Activated CD4-positive, alpha-beta T cell treated with anti-CD3 and anti-CD28 coated beads, Interleukin-2, amount 10 ng/mL, durations not matched to agents 7 days and 5 days (primary cell): ENCODE measurements around the gene SMG6. TPM values are rescaled to one million over a fixed set of nuclear protein-coding genes. Genes with fewer than 3 reads are reported as not detected.

Experiments used
- CTCF ChIA-PET: fragments of 350-600 bp; sonication (Branson Sonifier 250); formaldehyde crosslinking; loops from one replicate; lab custom pipeline; 2021; ENCODE audit warnings: antibody characterized with exemption; lab: Charles Lee
- POLR2A ChIA-PET: fragments of 350-600 bp; sonication (Branson Sonifier 250); formaldehyde crosslinking; loops from one replicate; lab custom pipeline; 2021; ENCODE audit warnings: antibody characterized with exemption; lab: Charles Lee
- DNase-seq: peaks from one replicate; pipeline ENCODE4 v3.0.0-alpha.2; 2020
- H3K27ac Mint-ChIP-seq: one replicate; pipeline ENCODE4 v1.8.0; 2021; ENCODE audit warnings: mild to moderate bottlenecking, moderate library complexity, mixed read lengths
- H3K27me3 Mint-ChIP-seq: one replicate; pipeline ENCODE4 v1.8.0; 2021; ENCODE audit warnings: mixed read lengths
- H3K36me3 Mint-ChIP-seq: one replicate; pipeline ENCODE4 v1.8.0; 2021; ENCODE audit warnings: low read depth, mixed read lengths
- H3K4me1 Mint-ChIP-seq: one replicate; pipeline ENCODE4 v1.8.0; 2021; ENCODE audit warnings: mixed read lengths
- H3K4me3 Mint-ChIP-seq: one replicate; pipeline ENCODE4 v1.8.0; 2021; ENCODE audit warnings: mild to moderate bottlenecking, moderate library complexity, mixed read lengths
- H3K9me3 Mint-ChIP-seq: one replicate; pipeline ENCODE4 v1.8.0; 2021; ENCODE audit warnings: mixed read lengths
- total RNA-seq, 2 experiments: library from RNA; stranded (reverse); gene quantifications; one replicate each; pipeline ENCODE4 v1.2.3, GENCODE V29; 2021

The SMG6 gene
- total RNA-seq, 2 experiments from 2014 or later: 44.3 to 51.1 TPM

- ChIA-PET POLR2A (no interaction called here), CTCF (interaction anchor here (0.5 to 4.2 kb wide), 5 partner anchors 14 to 165 kb away, joined by 3 to 19 read pairs (median 5); no protein-coding TSS in a partner anchor)
- Mint-ChIP-seq H3K27ac (no peak overlapping the region), H3K4me1 (peaks cover 48% of the 10 kb centered on the region), H3K36me3 (peaks cover 40% of the 10 kb centered on the region), H3K4me3 (no peak overlapping the region), H3K27me3 (no peaks in the 10 kb centered on the region), H3K9me3 (peaks cover 6% of the 10 kb centered on the region)
- DNase-seq: no peak
Observed at GRCh38 chr17:2222301-2222700, 81.3 kb downstream of the SMG6 start.

GRCh38 chr17:2218426-2218825 is 85.2 kb downstream of the SMG6 start:
- Mint-ChIP-seq H3K9me3 (peaks cover 6% of the 10 kb centered on the region), H3K4me3 (no peak overlapping the region), H3K27ac (peak overlapping the region; percentile 19), H3K27me3 (no peaks in the 10 kb centered on the region), H3K36me3 (peaks cover 34% of the 10 kb centered on the region), H3K4me1 (peaks cover 62% of the 10 kb centered on the region)
- POLR2A ChIA-PET: no interaction called here
- CTCF ChIA-PET: interaction anchor here (0.7 to 3.2 kb wide), 8 partner anchors 14 to 164 kb away, joined by 3 to 11 read pairs (median 3); partner anchors contain the start of gene HIC1
- DNase-seq: no peak

GRCh38 chr17:2215616-2216364 is 87.8 kb downstream of the SMG6 start:
- no peaks in the 10 kb centered on the region for H3K27me3 Mint-ChIP-seq
- ChIA-PET POLR2A (interaction anchor here (0.8 kb wide), 1 partner anchor 158 kb away, joined by 3 read pairs; no protein-coding TSS in a partner anchor), CTCF (interaction anchor here (0.9 to 3.2 kb wide), 6 partner anchors 11 to 162 kb away, joined by 3 to 12 read pairs (median 4); partner anchors contain the start of gene HIC1)
- peak overlapping the region; percentile 73 for H3K4me3 Mint-ChIP-seq
- H3K36me3 Mint-ChIP-seq: peaks cover 41% of the 10 kb centered on the region
- peaks cover 6% of the 10 kb centered on the region for H3K9me3 Mint-ChIP-seq
- H3K27ac Mint-ChIP-seq: peak overlapping the region; percentile 96
- peak; percentile 85 for DNase-seq
- peaks cover 63% of the 10 kb centered on the region for H3K4me1 Mint-ChIP-seq

GRCh38 chr17:2214929-2215615 is 88.5 kb downstream of the SMG6 start:
- no peak for DNase-seq
- Mint-ChIP-seq H3K27ac (peak overlapping the region; percentile 96), H3K4me1 (peaks cover 70% of the 10 kb centered on the region), H3K9me3 (peaks cover 6% of the 10 kb centered on the region), H3K4me3 (peak overlapping the region; percentile 73), H3K27me3 (no peaks in the 10 kb centered on the region), H3K36me3 (peaks cover 46% of the 10 kb centered on the region)
- CTCF ChIA-PET: interaction anchor here (0.7 to 2.5 kb wide), 5 partner anchors 8 to 162 kb away, joined by 3 to 12 read pairs (median 4); no protein-coding TSS in a partner anchor
- POLR2A ChIA-PET: no interaction called here

- Mint-ChIP-seq H3K27me3 (no peaks in the 10 kb centered on the region), H3K4me3 (peak overlapping the region; percentile 73), H3K27ac (peak overlapping the region; percentile 96), H3K9me3 (peaks cover 6% of the 10 kb centered on the region), H3K4me1 (peaks cover 70% of the 10 kb centered on the region), H3K36me3 (peaks cover 46% of the 10 kb centered on the region)
- ChIA-PET CTCF (interaction anchor here (0.6 to 2.5 kb wide), 11 partner anchors 9 to 161 kb away, joined by 3 to 12 read pairs (median 6); no protein-coding TSS in a partner anchor), POLR2A (no interaction called here)
- DNase-seq: no peak
Observed at GRCh38 chr17:2214047-2214928, 89.3 kb downstream of the SMG6 start.

- peaks cover 45% of the 10 kb centered on the region for H3K36me3 Mint-ChIP-seq
- peak overlapping the region; percentile 96 for H3K27ac Mint-ChIP-seq
- peaks cover 69% of the 10 kb centered on the region for H3K4me1 Mint-ChIP-seq
- H3K9me3 Mint-ChIP-seq: peaks cover 3% of the 10 kb centered on the region
- ChIA-PET CTCF (interaction anchor here (0.6 to 2.5 kb wide), 9 partner anchors 9 to 157 kb away, joined by 3 to 12 read pairs (median 6); no protein-coding TSS in a partner anchor), POLR2A (no interaction called here)
- DNase-seq: no peak
- H3K4me3 Mint-ChIP-seq: no peak overlapping the region
- no peaks in the 10 kb centered on the region for H3K27me3 Mint-ChIP-seq
Observed at GRCh38 chr17:2213291-2213960, 90.2 kb downstream of the SMG6 start.

GRCh38 chr17:2212400-2212981 is 91.1 kb downstream of the SMG6 start:
- H3K4me3 Mint-ChIP-seq: no peak overlapping the region
- ChIA-PET CTCF (interaction anchor here (0.6 to 2.2 kb wide), 5 partner anchors 14 to 156 kb away, joined by 3 to 9 read pairs (median 6); no protein-coding TSS in a partner anchor), POLR2A (no interaction called here)
- H3K36me3 Mint-ChIP-seq: peaks cover 45% of the 10 kb centered on the region
- peaks cover 2% of the 10 kb centered on the region for H3K9me3 Mint-ChIP-seq
- H3K27ac Mint-ChIP-seq: peak overlapping the region; percentile 44
- peaks cover 63% of the 10 kb centered on the region for H3K4me1 Mint-ChIP-seq
- H3K27me3 Mint-ChIP-seq: no peaks in the 10 kb centered on the region
- no peak for DNase-seq

- DNase-seq: no peak
- ChIA-PET POLR2A (no interaction called here), CTCF (no interaction called here)
- peaks cover 59% of the 10 kb centered on the region for H3K4me1 Mint-ChIP-seq
- H3K36me3 Mint-ChIP-seq: peaks cover 42% of the 10 kb centered on the region
- no peaks in the 10 kb centered on the region for H3K9me3 Mint-ChIP-seq
- no peak overlapping the region for H3K27ac Mint-ChIP-seq
- H3K4me3 Mint-ChIP-seq: no peak overlapping the region
- H3K27me3 Mint-ChIP-seq: no peaks in the 10 kb centered on the region
Observed at GRCh38 chr17:2211661-2212399, 91.8 kb downstream of the SMG6 start.

- Mint-ChIP-seq H3K27ac (no peak overlapping the region), H3K27me3 (no peaks in the 10 kb centered on the region)
- CTCF ChIA-PET: interaction anchor here (1.0 to 2.6 kb wide), 4 partner anchors 12 to 152 kb away, joined by 3 to 7 read pairs (median 4); no protein-coding TSS in a partner anchor
Observed at GRCh38 chr17:2210726-2211125, 92.9 kb downstream of the SMG6 start.

GRCh38 chr17:2207815-2208515 is 95.6 kb downstream of the SMG6 start:
- Mint-ChIP-seq H3K27ac (no peak overlapping the region), H3K27me3 (no peaks in the 10 kb centered on the region), H3K36me3 (peaks cover 32% of the 10 kb centered on the region), H3K4me1 (peaks cover 43% of the 10 kb centered on the region), H3K4me3 (no peak overlapping the region), H3K9me3 (no peaks in the 10 kb centered on the region)
- CTCF ChIA-PET: interaction anchor here (1.2 to 2.6 kb wide), 4 partner anchors 16 to 151 kb away, joined by 3 to 7 read pairs (median 4); no protein-coding TSS in a partner anchor
- DNase-seq: no peak
- POLR2A ChIA-PET: no interaction called here

More at GRCh38 chr17:2210726-2211125, 92.9 kb downstream of the SMG6 start:
- DNase-seq: no peak
- H3K9me3 Mint-ChIP-seq: no peaks in the 10 kb centered on the region
- POLR2A ChIA-PET: interaction anchor here (0.7 to 1.1 kb wide), 2 partner anchors 13 to 150 kb away, joined by 3 read pairs; no protein-coding TSS in a partner anchor
- H3K36me3 Mint-ChIP-seq: peaks cover 39% of the 10 kb centered on the region
- peaks cover 51% of the 10 kb centered on the region for H3K4me1 Mint-ChIP-seq
- no peak overlapping the region for H3K4me3 Mint-ChIP-seq
